ENCODE measurements around the gene COL4A1. TPM values are rescaled to one million over a fixed set of nuclear protein-coding genes. Genes with fewer than 3 reads are reported as not detected.

COL4A1 gene
- total RNA-seq, result 797 and 1,363 TPM in 2 replicates

DNA sequence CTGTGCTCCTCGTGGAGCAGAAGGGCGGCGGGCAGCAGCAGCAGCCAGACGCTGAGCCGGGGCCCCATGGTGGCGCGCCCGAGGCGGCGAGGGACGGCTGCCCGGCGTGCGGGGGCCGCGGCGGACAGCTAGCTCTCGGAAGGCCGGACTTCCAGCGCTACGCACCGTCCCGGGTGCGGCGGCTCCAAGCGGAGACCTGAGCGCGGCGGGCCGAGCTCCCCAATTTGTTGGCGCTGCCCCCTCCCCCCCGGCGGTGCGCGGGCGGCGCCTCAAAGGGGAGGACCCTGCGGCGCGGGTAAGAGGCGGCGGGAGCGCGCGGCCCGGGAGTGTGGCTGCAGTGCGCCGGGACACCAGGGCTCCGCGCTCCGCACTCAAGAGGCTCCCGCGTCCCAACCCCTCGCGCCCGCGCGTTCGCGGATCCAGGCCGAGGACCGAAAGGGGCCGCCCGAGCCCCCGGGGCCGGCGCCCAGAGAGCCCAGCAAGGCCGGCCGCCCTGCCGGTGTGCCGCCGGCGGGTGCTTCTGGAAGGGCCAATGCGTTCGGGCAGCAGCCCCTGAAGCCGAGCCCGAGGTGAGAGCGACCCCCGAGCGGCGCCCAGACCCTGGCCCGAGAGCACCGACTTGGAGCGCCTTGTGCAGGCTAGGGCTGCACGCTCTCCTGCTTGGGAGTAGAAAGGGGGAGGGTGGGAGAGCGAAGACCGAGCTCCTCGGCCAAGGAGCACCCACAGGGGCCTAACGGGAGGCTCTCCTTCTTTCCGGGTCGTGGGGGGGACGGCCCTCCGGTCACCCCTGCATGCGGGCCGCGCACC is at the start of gene COL4A1, which contains the start of gene COL4A2:
Gene COL4A1 (minus strand): TSS at position 198 of the 807 bp plus-strand sequence. CDS start 130 bp downstream, at position 68.
Gene COL4A2 (plus strand): TSS at position 325 of the 807 bp plus-strand sequence. CDS start 620 bp downstream, outside the sequence.

Other genes starting within 250 kb of the COL4A1 start
- gene COL4A2, start 127 bp upstream of the COL4A1 start, total RNA-seq, result 485 and 914 TPM in 2 replicates